WERI-Rb-1 (cell line): Measurements from ENCODE around the gene FBXO2.

ENCODE experiments used
- DNase-seq: peaks from one replicate; pipeline ENCODE4 v3.0.0-alpha.2; 2020
- H3K27ac ChIP-seq: fragments of 250-450 bp; sonication (Bioruptor Pico); 2 replicates; pipeline ENCODE4 v1.5.1; 2020; ENCODE audit warnings: mild to moderate bottlenecking, moderate library complexity
- H3K27me3 ChIP-seq: fragments of 250-450 bp; sonication (Bioruptor Pico); 2 replicates; pipeline ENCODE4 v1.5.1; 2021; ENCODE audit warnings: mild to moderate bottlenecking, low read depth, moderate library complexity; ENCODE audit not compliant: insufficient read depth, severe bottlenecking
- H3K36me3 ChIP-seq: fragments of 250-450 bp; sonication (Bioruptor Pico); 2 replicates; pipeline ENCODE4 v1.5.1; 2020; ENCODE audit warnings: mild to moderate bottlenecking, moderate library complexity
- H3K4me3 ChIP-seq: 2 replicates; pipeline ENCODE4 v1.5.1; 2011; ENCODE audit warnings: low read depth, mild to moderate bottlenecking, control low read depth, low read length
- H3K9me3 ChIP-seq: fragments of 250-450 bp; sonication (Bioruptor Pico); 2 replicates; pipeline ENCODE4 v1.5.1; 2021; ENCODE audit warnings: mild to moderate bottlenecking, moderate library complexity; ENCODE audit not compliant: severe bottlenecking
- CTCF ChIP-seq: IDR thresholded peaks from 2 replicates; pipeline ENCODE4 v1.5.1; 2011; ENCODE audit warnings: low read depth, mild to moderate bottlenecking, control low read depth, inconsistent platforms, low read length

Gene FBXO2

DNA sequence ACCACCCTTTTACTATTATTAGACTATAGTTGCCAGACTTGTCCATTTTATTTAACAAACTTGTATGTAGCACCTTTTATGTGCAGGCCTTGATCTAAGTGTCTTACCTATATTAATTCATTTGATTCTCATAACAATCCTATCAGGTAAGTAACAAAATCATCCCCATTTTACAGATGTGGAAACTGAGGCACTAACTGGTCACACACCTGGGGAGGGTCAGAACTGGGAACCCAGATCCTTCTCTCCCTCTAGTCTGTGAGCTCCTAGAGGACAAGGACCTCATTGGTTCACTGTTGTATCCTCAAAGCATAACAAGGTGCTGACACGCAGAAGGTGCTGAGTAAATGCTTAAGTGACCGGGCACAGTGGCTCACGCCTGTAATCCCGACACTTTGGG, 14.9 kb downstream of the FBXO2 start:
- Histone ChIP-seq H3K27me3 (no peaks in the 10 kb centered on the region), H3K27ac (no peak overlapping the region), H3K4me3 (no peak overlapping the region), H3K9me3 (no peaks in the 10 kb centered on the region), H3K36me3 (no peaks in the 10 kb centered on the region)
- no peak for DNase-seq
- TF ChIP-seq CTCF: no peak

- no peak for TF ChIP-seq CTCF
- no peaks in the 10 kb centered on the region for H3K36me3 ChIP-seq
- no peak for DNase-seq
- no peak overlapping the region for H3K4me3 ChIP-seq
- no peaks in the 10 kb centered on the region for H3K27me3 ChIP-seq
- H3K27ac ChIP-seq: no peak overlapping the region
- H3K9me3 ChIP-seq: no peaks in the 10 kb centered on the region
These were observed 16.1 kb downstream of the FBXO2 start for GRCh38 chr1:11638121-11638520.

DNA sequence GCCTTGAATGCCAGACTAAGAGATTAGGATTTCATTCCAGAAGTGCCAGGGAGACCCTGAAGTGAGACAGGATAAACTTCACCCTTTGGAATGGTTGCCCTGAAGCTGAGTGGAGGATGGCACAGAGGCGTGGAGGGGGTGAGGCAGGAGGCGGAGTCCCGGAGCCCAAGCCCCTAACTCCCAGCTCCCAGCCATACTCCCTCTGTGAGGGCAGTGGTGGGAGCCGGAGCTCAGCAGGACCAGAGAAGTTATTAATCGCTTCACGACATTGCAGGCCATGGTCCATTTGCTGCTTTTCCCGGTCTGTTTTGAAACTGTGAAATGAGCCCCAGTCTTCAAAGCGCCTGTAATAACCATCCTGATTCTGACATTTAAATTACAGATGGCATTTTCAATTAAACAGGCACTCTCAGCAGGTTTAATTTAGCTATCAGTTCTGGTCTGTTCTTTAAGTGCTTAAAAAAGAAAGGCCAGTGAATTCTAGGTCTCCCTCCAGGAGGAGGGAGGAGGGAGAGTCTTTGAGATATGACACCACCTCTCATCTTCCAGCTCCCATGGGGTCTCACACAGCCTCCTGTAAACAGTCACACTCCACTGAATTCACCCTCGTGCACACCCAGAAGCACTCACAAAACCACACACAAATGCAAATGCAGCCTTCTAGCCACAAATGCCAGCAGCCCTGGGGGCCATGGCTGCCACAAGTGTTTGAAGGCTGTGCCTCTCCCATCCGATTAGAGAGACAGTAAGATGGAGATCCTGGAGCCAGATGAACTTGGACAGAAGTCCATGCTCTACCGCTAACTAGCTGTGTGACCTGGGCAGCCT, 19.6 kb downstream of the FBXO2 start:
- Histone ChIP-seq H3K27ac (no peak overlapping the region), H3K9me3 (no peaks in the 10 kb centered on the region), H3K36me3 (no peaks in the 10 kb centered on the region), H3K27me3 (no peaks in the 10 kb centered on the region), H3K4me3 (no peak overlapping the region)
- TF ChIP-seq CTCF: no peak
- DNase-seq: no peak

- DNase-seq: no peak
- Histone ChIP-seq H3K27me3 (no peaks in the 10 kb centered on the region), H3K27ac (no peak overlapping the region), H3K36me3 (no peaks in the 10 kb centered on the region), H3K4me3 (no peak overlapping the region), H3K9me3 (peaks cover 8% of the 10 kb centered on the region)
- no peak for TF ChIP-seq CTCF
These were observed 24.8 kb downstream of the FBXO2 start for GRCh38 chr1:11629184-11630016.

GRCh38 chr1:11628767-11629166, 25.5 kb downstream of the FBXO2 start:
- Histone ChIP-seq H3K27me3 (no peaks in the 10 kb centered on the region), H3K27ac (no peak overlapping the region), H3K9me3 (peaks cover 8% of the 10 kb centered on the region), H3K36me3 (no peaks in the 10 kb centered on the region), H3K4me3 (no peak overlapping the region)
- TF ChIP-seq CTCF: no peak
- no peak for DNase-seq
